ENCODE data around the gene C5.

Gene C5

GRCh38 chr9:120929229-120929791, 120.8 kb downstream of the C5 start:
- H3K27ac ChIP-seq, result no peak overlapping the region
- no peak for TF ChIP-seq ZFX (IDR thresholded peaks at IDR 0.05)
- TF ChIP-seq, protein P1, sequence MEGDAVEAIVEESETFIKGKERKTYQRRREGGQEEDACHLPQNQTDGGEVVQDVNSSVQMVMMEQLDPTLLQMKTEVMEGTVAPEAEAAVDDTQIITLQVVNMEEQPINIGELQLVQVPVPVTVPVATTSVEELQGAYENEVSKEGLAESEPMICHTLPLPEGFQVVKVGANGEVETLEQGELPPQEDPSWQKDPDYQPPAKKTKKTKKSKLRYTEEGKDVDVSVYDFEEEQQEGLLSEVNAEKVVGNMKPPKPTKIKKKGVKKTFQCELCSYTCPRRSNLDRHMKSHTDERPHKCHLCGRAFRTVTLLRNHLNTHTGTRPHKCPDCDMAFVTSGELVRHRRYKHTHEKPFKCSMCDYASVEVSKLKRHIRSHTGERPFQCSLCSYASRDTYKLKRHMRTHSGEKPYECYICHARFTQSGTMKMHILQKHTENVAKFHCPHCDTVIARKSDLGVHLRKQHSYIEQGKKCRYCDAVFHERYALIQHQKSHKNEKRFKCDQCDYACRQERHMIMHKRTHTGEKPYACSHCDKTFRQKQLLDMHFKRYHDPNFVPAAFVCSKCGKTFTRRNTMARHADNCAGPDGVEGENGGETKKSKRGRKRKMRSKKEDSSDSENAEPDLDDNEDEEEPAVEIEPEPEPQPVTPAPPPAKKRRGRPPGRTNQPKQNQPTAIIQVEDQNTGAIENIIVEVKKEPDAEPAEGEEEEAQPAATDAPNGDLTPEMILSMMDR (conservative IDR thresholded peaks at IDR 0.05), result no peak

DNA sequence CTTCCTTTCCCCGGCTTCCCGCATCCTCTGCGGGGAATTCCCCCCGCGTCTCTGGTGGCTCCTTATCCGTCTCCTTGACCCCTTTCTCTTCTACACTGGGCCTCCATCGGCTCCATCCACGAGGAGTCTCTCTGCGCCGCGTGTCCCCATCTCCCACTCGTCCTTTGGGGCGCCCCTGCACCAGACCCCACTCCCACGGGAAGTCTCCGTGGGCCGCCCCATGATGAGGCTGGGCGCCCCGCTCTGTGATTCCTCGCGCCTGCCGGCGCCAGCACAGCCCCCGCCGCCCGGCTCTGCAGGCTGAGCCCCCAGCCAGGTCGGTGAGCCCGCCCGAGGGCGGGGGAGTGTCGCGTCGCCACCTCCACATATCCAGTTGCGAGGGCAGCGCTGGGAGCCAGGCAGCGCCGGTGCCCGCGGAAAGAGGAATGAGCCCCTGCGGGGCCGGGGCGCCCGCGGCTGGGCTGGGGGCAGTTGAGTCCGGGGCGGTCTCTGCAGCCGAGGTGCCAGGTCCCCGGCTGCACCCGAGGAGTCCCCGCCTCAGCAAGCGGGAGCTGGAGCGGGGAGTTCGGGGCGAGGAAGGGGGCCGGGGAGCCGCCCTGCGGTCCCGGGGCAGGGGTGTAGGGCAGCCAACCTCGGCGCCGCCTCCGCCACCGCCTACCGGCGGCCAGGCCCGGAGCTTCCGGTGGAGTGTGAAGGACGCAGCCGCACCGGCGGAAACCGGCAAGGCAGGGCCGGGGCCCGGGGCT, 121.4 kb downstream of the C5 start:
- TF ChIP-seq, protein P1 (conservative IDR thresholded peaks at IDR 0.05), result no peak
- no peak for TF ChIP-seq ZFX (IDR thresholded peaks at IDR 0.05)
- H3K27ac ChIP-seq, result no peak overlapping the region

GRCh38 chr9:120928015-120928482, 122.0 kb downstream of the C5 start:
- H3K27ac ChIP-seq, result no peak overlapping the region
- no peak for TF ChIP-seq ZFX (IDR thresholded peaks at IDR 0.05)
- TF ChIP-seq, protein P1 (conservative IDR thresholded peaks at IDR 0.05), result no peak

- TF ChIP-seq, protein P1 (conservative IDR thresholded peaks at IDR 0.05), result no peak
- no peak for TF ChIP-seq ZFX (IDR thresholded peaks at IDR 0.05)
- no peak overlapping the region for H3K27ac ChIP-seq
Observed at GRCh38 chr9:120927269-120928014, 122.6 kb downstream of the C5 start.

DNA sequence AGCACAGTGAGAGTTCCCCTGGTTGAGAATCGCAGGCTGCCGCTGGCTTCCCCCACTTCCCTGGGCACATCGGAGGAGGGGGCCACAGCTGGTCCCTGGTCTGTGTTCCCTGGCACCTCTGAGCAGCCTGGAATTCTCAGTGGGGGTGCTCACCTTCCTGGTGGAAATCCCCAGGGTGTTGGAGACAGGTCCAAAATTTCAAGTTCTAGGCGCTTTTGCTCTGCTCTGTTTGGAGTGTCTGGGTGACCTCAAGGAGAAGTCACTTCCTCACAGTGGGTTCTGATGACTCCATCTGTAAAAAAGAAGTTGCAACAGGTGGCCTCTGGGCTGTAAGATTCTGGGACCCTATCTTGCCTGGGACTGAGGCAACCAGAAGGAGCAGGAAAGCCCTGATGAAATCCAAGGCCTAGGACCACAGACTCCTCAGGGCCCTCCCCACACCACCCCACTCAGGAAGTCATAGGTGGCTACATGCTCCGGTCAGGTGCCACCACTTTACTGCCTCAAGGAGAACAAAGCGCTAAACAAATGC, 123.6 kb downstream of the C5 start, which contains the start of gene TRAF1:
TRAF1 (minus strand) TSS at position 400 of the 532 bp plus-strand sequence. CDS start 721 bp downstream, outside the sequence.
- TF ChIP-seq, protein P1 (conservative IDR thresholded peaks at IDR 0.05), result no peak
- no peak for TF ChIP-seq ZFX (IDR thresholded peaks at IDR 0.05)
- no peak within 1 kb of the TSS for H3K27ac ChIP-seq

- no peak overlapping the region for H3K27ac ChIP-seq
- TF ChIP-seq ZFX (IDR thresholded peaks at IDR 0.05), result no peak
- TF ChIP-seq, protein P1 (conservative IDR thresholded peaks at IDR 0.05), result no peak
Observed at GRCh38 chr9:120925535-120926396, 124.3 kb downstream of the C5 start.
